HG02885 (cell line): Measurements from ENCODE around the gene CUL1.
"Not testable (repeated sequence)": the region's sequence is repeated elsewhere in the genome, so short reads cannot be mapped to it uniquely, and the experiment has no call there.

ENCODE experiments used
- ATAC-seq: cut with Tn5 transposase; IDR thresholded peaks from one replicate; pipeline ENCODE4 v1.9.1; 2021; ENCODE audit warnings: mild to moderate bottlenecking; ENCODE audit not compliant: unreplicated experiment, poor library complexity

Gene CUL1

GRCh38 chr7:148696787-148697186, 1.9 kb upstream of the CUL1 start:
- ATAC-seq = no peak

GRCh38 chr7:148697256-148698006, 1.3 kb upstream of the CUL1 start:
- no peak for ATAC-seq

- ATAC-seq = peak; percentile 4
Observed at GRCh38 chr7:148698007-148698396, 701 bp upstream of the CUL1 start.

- peak; percentile 32 for ATAC-seq
Observed at GRCh38 chr7:148699024-148699781, 500 bp downstream of the CUL1 start.

- peak; percentile 36 for ATAC-seq
Observed at GRCh38 chr7:148699782-148700629, 1.3 kb downstream of the CUL1 start.

- ATAC-seq = no peak
Observed at GRCh38 chr7:148700661-148701064, 2.0 kb downstream of the CUL1 start.

GRCh38 chr7:148701414-148701813, 2.7 kb downstream of the CUL1 start:
- ATAC-seq = no peak

- ATAC-seq = no peak
Observed at GRCh38 chr7:148702876-148703670, 4.4 kb downstream of the CUL1 start.

GRCh38 chr7:148703671-148703962, 4.9 kb downstream of the CUL1 start:
- not testable (repeated sequence) for ATAC-seq

GRCh38 chr7:148704189-148704588, 5.5 kb downstream of the CUL1 start:
- no peak for ATAC-seq

- no peak for ATAC-seq
Observed at GRCh38 chr7:148704970-148705369, 6.3 kb downstream of the CUL1 start.

- ATAC-seq = no peak
Observed at GRCh38 chr7:148706368-148706767, 7.7 kb downstream of the CUL1 start.

- ATAC-seq = no peak
Observed at GRCh38 chr7:148708026-148708885, 9.6 kb downstream of the CUL1 start.

GRCh38 chr7:148709014-148709413, 10.3 kb downstream of the CUL1 start:
- ATAC-seq = no peak

GRCh38 chr7:148710426-148710825, 11.7 kb downstream of the CUL1 start:
- not testable (repeated sequence) for ATAC-seq

- ATAC-seq = peak; percentile 53
Observed at GRCh38 chr7:148711191-148712102, 12.7 kb downstream of the CUL1 start.

GRCh38 chr7:148712678-148713329, 14.1 kb downstream of the CUL1 start:
- peak; percentile 53 for ATAC-seq

GRCh38 chr7:148714498-148714897, 15.8 kb downstream of the CUL1 start:
- ATAC-seq = no peak
